Subcutaneous abdominal adipose tissue (tissue), 5 donors: ENCODE measurements around the gene OPRL1.

Source experiments
- H3K27ac ChIP-seq: one replicate; pipeline ENCODE4 v1.7.0; 2013; ENCODE audit warnings: low read depth, mild to moderate bottlenecking, inconsistent platforms, low read length, moderate library complexity
- H3K27me3 ChIP-seq, 5 donors: one replicate each; pipeline ENCODE4 v1.7.0; 2013; ENCODE audit warnings: low read length in 5 of 5, inconsistent platforms in 1 of 5; ENCODE audit not compliant: control insufficient read depth in 5 of 5, insufficient read depth in 4 of 5
- H3K36me3 ChIP-seq, 5 donors: one replicate each; pipeline ENCODE4 v1.7.0; 2013; ENCODE audit warnings: low read length in 5 of 5; ENCODE audit not compliant: control insufficient read depth in 5 of 5, insufficient read depth in 5 of 5
- H3K4me1 ChIP-seq, 5 donors: one replicate each; pipeline ENCODE4 v1.7.0; 2013; ENCODE audit warnings: low read length in 5 of 5, mild to moderate bottlenecking in 3 of 5, moderate library complexity in 1 of 5; ENCODE audit not compliant: control insufficient read depth in 5 of 5, insufficient read depth in 5 of 5
- H3K4me3 ChIP-seq, 5 donors: one replicate each; pipeline ENCODE4 v1.7.0; 2013; ENCODE audit warnings: low read length in 5 of 5, low read depth in 1 of 5
- H3K9ac ChIP-seq, 5 donors: one replicate each; pipeline ENCODE4 v1.7.0; 2013; ENCODE audit warnings: low read length in 5 of 5, mild to moderate bottlenecking in 4 of 5, moderate library complexity in 3 of 5
- H3K9me3 ChIP-seq, 5 donors: one replicate each; pipeline ENCODE4 v1.7.0; 2013; ENCODE audit warnings: low read length in 5 of 5; ENCODE audit not compliant: control insufficient read depth in 5 of 5
- donor health status: healthy.
- donor health status: healthy.
- donor health status: healthy.
- donor health status: healthy.
- donor health status: healthy.

The OPRL1 gene

GRCh38 chr20:64100946-64101688, 21.2 kb downstream of the OPRL1 start:
- Histone ChIP-seq H3K9me3 (no peaks in the 10 kb centered on the region), H3K4me3 (no peak overlapping the region), H3K4me1 (peaks cover 0 to 11% (median 7%) of the 10 kb centered on the region in 5 donors), H3K9ac (no peak overlapping the region), H3K36me3 (peaks cover 0 to 17% (median 11%) of the 10 kb centered on the region in 5 donors), H3K27ac (no peak overlapping the region), H3K27me3 (peaks cover 5 to 40% (median 35%) of the 10 kb centered on the region in 5 donors)

GRCh38 chr20:64101731-64102621, 22.1 kb downstream of the OPRL1 start:
- Histone ChIP-seq H3K4me1 (peaks cover 0 to 11% (median 7%) of the 10 kb centered on the region in 5 donors), H3K9ac (no peak overlapping the region), H3K27me3 (peaks cover 5 to 47% (median 39%) of the 10 kb centered on the region in 5 donors), H3K36me3 (peaks cover 0 to 17% (median 10%) of the 10 kb centered on the region in 5 donors), H3K9me3 (no peaks in the 10 kb centered on the region), H3K27ac (no peak overlapping the region), H3K4me3 (peak overlapping the region in 3 of 5 donors; percentile 27 to 53 (median 28))

- Histone ChIP-seq H3K9ac (no peak overlapping the region), H3K4me1 (peaks cover 0 to 14% (median 7%) of the 10 kb centered on the region in 5 donors), H3K9me3 (no peaks in the 10 kb centered on the region), H3K4me3 (peak overlapping the region in 1 of 5 donors; percentile 53), H3K36me3 (peaks cover 0 to 14% (median 9%) of the 10 kb centered on the region in 5 donors), H3K27ac (no peak overlapping the region), H3K27me3 (peaks cover 5 to 52% (median 45%) of the 10 kb centered on the region in 5 donors)
Measured at GRCh38 chr20:64102647-64103354, 22.9 kb downstream of the OPRL1 start.

- no peaks in the 10 kb centered on the region for H3K9me3 ChIP-seq
- peaks cover 0 to 18% (median 7%) of the 10 kb centered on the region in 5 donors for H3K4me1 ChIP-seq
- H3K36me3 ChIP-seq = peaks cover 0 to 2% (median 0%) of the 10 kb centered on the region in 5 donors
- H3K27ac ChIP-seq = no peak overlapping the region
- H3K27me3 ChIP-seq = peaks cover 5 to 57% (median 50%) of the 10 kb centered on the region in 5 donors
- no peak overlapping the region for H3K4me3 ChIP-seq
- H3K9ac ChIP-seq = no peak overlapping the region
Measured at GRCh38 chr20:64103871-64104666, 24.2 kb downstream of the OPRL1 start.

- H3K27ac ChIP-seq = no peak overlapping the region
- H3K4me1 ChIP-seq = peaks cover 0 to 18% (median 7%) of the 10 kb centered on the region in 5 donors
- H3K9ac ChIP-seq = no peak overlapping the region
- peaks cover 5 to 61% (median 50%) of the 10 kb centered on the region in 5 donors for H3K27me3 ChIP-seq
- no peaks in the 10 kb centered on the region for H3K36me3 ChIP-seq
- H3K9me3 ChIP-seq = no peaks in the 10 kb centered on the region
- H3K4me3 ChIP-seq = no peak overlapping the region
Measured at GRCh38 chr20:64104667-64105451, 25.0 kb downstream of the OPRL1 start.

- Histone ChIP-seq H3K27ac (no peak overlapping the region), H3K27me3 (peaks cover 5 to 59% (median 48%) of the 10 kb centered on the region in 5 donors), H3K9me3 (no peaks in the 10 kb centered on the region), H3K4me1 (peaks cover 0 to 18% (median 7%) of the 10 kb centered on the region in 5 donors), H3K36me3 (no peaks in the 10 kb centered on the region), H3K9ac (no peak overlapping the region), H3K4me3 (no peak overlapping the region)
Measured at GRCh38 chr20:64105846-64106434, 26.1 kb downstream of the OPRL1 start.

GRCh38 chr20:64106435-64106961, 26.6 kb downstream of the OPRL1 start:
- Histone ChIP-seq H3K27me3 (peaks cover 4 to 54% (median 42%) of the 10 kb centered on the region in 5 donors), H3K4me3 (no peak overlapping the region), H3K36me3 (no peaks in the 10 kb centered on the region), H3K9me3 (no peaks in the 10 kb centered on the region), H3K27ac (no peak overlapping the region), H3K4me1 (peaks cover 0 to 18% (median 7%) of the 10 kb centered on the region in 5 donors), H3K9ac (no peak overlapping the region)

- H3K9ac ChIP-seq = no peak within 1 kb of the TSS
- H3K4me1 ChIP-seq = peaks cover 0 to 13% (median 2%) of the 10 kb centered on the region in 5 donors
- H3K4me3 ChIP-seq = no peak within 1 kb of the TSS
- H3K27ac ChIP-seq = no peak within 1 kb of the TSS
- H3K27me3 ChIP-seq = peaks cover 0 to 49% (median 37%) of the 10 kb centered on the region in 5 donors
- no peaks in the 10 kb centered on the region for H3K9me3 ChIP-seq
- H3K36me3 ChIP-seq = no peaks in the 10 kb centered on the region
Measured at GRCh38 chr20:64106981-64107735, 27.3 kb downstream of the OPRL1 start, which contains the start of gene NPBWR2. Gene NPBWR2, minus strand, starts transcription at chr20:64107565. Its CDS starts 734 bp downstream, at chr20:64106831.
